Hypothalamus (tissue), 51 donors: ENCODE results near the gene RFT1.
A peak's percentile ranks its signal among the peaks of the same experiment; 100 is the strongest.

ENCODE experiments used
- DNase-seq, 51 donors: peaks; one replicate each; lab custom pipeline; 2025; lab: John Stamatoyannopoulos, UW

Gene RFT1

GRCh38 chr3:53130179-53131061 lies at the start of gene RFT1:
Gene RFT1 (minus strand): TSS chr3:53130435. CDS start chr3:53130400, 35 bp downstream.
- peak; percentile 74 to 97 (median 90) for DNase-seq

- DNase-seq = no peak
Measured at GRCh38 chr3:53179580-53179979, 49.3 kb upstream of the RFT1 start.

- DNase-seq = no peak
Measured at GRCh38 chr3:53178246-53178645, 48.0 kb upstream of the RFT1 start.

- DNase-seq = no peak
Measured at GRCh38 chr3:53175613-53176540, 45.6 kb upstream of the RFT1 start.

- no peak for DNase-seq
Measured at GRCh38 chr3:53174346-53175250, 44.4 kb upstream of the RFT1 start.

- DNase-seq = no peak
Measured at GRCh38 chr3:53173107-53173506, 42.9 kb upstream of the RFT1 start.

- DNase-seq = no peak
Measured at GRCh38 chr3:53171827-53172505, 41.7 kb upstream of the RFT1 start.

GRCh38 chr3:53171064-53171418 lies 40.8 kb upstream of the RFT1 start:
- peak in 1 of 51 donors; percentile 17 for DNase-seq

GRCh38 chr3:53170325-53171063 lies 40.3 kb upstream of the RFT1 start:
- DNase-seq = peak in 7 of 51 donors; percentile 13 to 30 (median 18)

GRCh38 chr3:53169832-53170324 lies 39.6 kb upstream of the RFT1 start:
- DNase-seq = peak in 2 of 51 donors; percentile 2 to 12

GRCh38 chr3:53169045-53169831 lies 39.0 kb upstream of the RFT1 start:
- peak in 6 of 51 donors; percentile 15 to 36 (median 22) for DNase-seq

- no peak for DNase-seq
Measured at GRCh38 chr3:53168175-53168923, 38.1 kb upstream of the RFT1 start.

- no peak for DNase-seq
Measured at GRCh38 chr3:53167418-53168174, 37.4 kb upstream of the RFT1 start.

GRCh38 chr3:53166781-53167291 lies 36.6 kb upstream of the RFT1 start:
- peak in 27 of 51 donors; percentile 4 to 58 (median 27) for DNase-seq

- no peak for DNase-seq
Measured at GRCh38 chr3:53166206-53166605, 36.0 kb upstream of the RFT1 start.

- DNase-seq = no peak
Measured at GRCh38 chr3:53164911-53165310, 34.7 kb upstream of the RFT1 start.
